Measurements from ENCODE around the gene GNB3.

Gene GNB3

DNA sequence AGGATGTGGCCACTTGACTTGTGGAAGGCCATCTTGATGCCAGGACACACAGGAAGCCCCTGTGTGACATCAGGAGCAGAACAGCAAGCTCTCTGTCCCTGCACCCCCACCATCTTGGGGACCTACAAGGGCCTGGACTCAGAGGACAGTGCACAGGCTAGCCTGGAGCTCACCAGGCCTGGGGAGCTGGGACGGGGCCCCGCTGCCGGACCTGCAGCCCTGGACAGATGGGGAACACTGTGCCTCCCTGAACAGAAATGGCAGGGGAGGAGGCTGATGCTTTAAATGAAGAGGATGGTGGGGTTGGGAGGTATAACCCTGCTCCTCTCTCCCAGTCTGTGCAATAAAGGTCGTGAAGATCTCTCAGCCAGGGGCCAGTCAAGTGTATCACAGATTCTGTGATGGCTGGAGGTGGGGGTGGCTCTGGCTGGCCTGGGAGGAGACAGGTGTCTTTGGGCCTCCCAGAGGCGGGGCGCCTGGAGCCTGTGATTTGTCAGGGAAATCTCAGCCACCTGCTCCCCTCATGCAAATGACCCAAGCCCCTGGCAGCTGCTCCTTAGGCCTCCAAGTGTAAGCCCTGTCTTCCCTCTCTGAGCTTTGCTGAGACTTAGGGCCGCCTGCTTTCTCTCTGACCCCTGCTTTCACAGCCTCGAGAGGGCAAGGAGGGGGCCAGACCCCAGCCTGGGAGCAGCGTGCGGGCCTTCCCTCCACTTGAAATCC, 1.1 kb upstream of the GNB3 start:
- DNase-seq, result no peak

DNA sequence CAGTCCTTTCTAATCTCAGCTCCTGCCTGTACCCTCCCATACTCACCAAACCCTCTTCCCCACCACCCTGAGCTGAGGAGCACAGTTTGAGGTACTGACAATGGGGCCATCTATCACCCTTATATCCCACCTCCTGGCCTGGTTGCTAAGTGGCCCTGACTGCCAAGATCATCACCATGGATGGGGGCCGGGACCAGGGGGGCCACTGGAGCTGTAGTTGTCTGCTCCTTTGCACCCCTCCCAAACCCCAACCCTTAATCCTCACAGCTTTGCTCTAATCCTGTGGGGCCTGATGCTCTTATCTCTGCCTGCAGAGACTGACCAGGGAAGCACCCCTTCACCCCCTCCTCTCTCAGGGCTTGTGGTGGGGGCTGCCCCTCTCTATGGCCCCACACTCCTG, 395 bp upstream of the GNB3 start:
- DNase-seq, result no peak

DNA sequence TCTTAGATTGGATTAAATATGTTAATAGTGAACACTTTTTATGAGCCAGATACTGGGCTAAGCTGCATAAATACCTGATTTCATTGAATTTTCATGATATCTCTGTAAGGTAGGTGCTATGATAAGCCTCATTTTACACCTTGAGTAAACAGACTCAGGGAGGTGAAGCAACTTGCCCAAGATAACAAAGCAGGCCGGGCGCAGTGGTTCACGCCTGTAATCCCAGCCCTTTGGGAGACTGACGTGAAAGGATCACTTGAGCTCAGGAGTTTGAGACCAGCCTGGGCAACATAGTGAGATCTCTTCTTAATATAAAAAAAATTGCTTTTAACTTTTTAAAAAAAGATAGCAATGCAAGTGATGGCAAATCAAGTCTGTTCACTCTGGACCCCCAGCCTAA, 1.4 kb downstream of the GNB3 start:
- no peak for DNase-seq

DNA sequence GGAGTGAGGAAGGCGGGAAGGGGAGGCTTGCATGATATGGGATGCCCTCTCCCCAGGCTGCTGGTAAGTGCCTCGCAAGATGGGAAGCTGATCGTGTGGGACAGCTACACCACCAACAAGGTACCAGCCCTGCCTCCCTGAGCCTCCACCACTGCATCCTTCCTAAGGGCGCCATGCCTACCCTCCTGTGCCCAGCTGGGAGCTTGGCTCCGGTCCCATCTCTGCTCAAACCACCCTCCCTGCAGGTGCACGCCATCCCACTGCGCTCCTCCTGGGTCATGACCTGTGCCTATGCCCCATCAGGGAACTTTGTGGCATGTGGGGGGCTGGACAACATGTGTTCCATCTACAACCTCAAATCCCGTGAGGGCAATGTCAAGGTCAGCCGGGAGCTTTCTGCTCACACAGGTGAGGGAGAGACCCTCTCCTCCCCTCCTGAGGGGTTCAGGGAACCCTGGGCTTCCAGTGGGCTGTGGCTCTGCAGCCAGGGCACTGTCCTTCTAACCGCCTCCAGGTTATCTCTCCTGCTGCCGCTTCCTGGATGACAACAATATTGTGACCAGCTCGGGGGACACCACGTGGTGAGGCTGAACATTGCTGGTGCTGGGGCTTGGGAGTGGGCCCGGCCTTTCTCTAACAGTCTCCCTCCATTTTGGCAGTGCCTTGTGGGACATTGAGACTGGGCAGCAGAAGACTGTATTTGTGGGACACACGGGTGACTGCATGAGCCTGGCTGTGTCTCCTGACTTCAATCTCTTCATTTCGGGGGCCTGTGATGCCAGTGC, 2.6 kb downstream of the GNB3 start:
- no peak for DNase-seq

DNA sequence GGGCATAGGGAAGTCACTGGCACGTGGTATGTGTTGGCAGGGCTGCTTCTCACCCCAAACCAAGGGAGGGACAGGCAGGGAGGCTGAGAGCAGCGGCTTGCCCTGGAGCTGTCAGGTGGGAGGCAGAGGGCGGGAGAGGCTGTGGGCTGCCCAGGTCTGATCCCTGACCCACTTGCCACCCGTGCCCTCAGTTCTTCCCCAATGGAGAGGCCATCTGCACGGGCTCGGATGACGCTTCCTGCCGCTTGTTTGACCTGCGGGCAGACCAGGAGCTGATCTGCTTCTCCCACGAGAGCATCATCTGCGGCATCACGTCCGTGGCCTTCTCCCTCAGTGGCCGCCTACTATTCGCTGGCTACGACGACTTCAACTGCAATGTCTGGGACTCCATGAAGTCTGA, 4.7 kb downstream of the GNB3 start:
- DNase-seq, result no peak

DNA sequence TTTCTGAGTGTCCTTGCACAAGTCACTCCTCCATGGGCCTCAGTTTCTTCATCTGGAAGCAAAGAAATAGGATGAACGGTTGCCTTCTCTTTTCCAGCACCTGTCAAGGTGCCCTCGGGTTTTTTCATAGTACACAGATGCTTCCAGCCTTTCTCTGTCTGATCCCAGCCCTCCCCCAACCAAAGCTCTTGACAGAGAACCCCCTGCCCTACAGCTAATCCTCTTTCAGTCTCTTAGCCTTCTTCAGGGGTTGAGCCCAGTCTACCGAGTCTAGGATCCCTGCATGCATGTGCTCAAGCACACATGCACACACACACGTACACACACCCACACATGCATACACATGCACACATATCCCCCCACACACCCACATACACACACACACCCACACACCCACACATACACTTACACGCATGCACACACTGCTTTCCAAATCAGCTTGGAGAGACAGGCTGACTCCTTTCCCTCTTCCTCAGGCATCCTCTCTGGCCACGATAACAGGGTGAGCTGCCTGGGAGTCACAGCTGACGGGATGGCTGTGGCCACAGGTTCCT, 5.7 kb downstream of the GNB3 start:
- DNase-seq, result no peak

DNA sequence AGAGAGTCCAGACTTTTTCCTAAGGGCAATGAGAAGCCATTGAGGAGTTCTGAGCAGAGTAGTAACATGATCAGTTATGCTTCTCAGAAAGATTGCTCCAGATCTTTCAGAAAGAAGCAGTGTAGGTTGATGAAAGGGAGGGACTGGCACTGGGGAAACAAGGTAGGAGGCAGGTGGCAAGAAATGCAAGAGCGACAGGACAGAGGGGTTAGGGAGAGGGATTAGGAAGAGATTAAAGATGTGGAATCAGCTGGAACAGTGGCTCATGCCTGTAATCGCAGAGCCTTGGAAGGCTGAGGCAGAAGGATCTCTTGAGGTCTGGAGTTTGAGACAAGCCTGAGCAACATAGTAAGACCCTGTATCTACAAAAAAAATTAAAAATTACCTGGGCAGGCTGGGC, 7.0 kb downstream of the GNB3 start:
- no peak for DNase-seq

DNA sequence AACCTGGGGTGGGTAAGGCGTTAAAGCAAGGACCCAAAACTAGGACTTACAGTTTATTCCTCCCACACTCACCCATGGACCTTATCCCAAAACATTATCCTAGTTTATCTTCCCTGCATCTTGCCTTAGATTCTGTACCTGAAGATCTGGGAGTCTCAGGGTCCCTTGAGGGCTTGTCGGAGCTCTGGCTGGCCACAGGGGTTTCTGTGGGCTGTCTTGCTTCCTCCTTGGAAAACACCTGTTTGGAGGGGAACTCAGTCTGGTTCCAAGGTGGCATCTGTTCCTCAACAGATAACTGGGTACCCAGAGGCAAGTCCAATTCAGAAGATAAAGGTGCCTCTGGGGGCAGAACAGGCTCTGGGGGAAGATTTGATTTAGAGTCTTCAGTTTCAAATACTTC, 8.7 kb downstream of the GNB3 start:
- no peak for DNase-seq

DNA sequence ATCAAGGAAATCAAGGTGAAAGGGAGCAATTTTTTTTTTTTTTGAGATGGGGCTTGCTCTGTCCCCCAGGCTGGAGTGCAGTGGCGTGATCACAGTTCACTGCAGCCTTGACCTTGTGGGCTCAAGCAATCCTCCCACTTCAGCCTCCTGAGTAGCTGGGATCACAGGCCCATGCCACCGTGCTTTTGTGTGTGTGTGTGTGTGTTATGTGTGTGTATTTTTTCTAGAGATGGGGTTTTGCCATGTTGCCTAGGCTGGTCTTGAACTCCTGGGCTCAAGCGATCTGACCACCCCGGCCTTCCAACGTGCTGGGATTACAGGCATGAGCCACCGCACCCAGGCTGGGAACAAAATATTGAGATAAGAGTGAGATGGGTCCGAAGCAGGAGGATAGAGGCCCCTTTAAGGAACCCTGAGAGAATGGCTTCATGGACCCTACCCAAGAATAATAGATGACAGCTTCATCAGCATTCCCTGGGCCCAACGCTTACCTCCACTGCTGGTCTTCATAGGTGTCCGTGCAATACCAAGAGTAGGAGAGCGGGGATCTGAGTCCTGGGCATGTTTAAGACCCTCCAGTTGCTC, 9.3 kb downstream of the GNB3 start:
- DNase-seq, result no peak

DNA sequence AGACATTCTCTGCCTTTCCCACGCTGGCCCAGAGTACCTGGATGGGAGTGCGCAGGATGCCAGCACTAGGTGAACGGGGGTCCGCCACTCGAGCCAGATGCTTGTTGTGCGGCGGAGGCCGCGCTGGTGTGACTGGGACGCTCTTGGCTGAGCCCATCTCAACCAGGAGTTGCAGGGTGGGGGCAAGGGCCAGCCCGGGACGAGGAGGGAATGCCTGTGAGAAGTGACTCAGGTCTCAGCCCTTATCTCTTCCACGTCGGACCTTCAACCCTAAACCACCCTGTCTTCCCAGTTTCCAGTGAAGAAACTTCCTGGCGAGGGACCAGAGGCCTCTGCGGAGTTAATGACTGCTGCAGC, 10.0 kb downstream of the GNB3 start:
- DNase-seq, result no peak

DNA sequence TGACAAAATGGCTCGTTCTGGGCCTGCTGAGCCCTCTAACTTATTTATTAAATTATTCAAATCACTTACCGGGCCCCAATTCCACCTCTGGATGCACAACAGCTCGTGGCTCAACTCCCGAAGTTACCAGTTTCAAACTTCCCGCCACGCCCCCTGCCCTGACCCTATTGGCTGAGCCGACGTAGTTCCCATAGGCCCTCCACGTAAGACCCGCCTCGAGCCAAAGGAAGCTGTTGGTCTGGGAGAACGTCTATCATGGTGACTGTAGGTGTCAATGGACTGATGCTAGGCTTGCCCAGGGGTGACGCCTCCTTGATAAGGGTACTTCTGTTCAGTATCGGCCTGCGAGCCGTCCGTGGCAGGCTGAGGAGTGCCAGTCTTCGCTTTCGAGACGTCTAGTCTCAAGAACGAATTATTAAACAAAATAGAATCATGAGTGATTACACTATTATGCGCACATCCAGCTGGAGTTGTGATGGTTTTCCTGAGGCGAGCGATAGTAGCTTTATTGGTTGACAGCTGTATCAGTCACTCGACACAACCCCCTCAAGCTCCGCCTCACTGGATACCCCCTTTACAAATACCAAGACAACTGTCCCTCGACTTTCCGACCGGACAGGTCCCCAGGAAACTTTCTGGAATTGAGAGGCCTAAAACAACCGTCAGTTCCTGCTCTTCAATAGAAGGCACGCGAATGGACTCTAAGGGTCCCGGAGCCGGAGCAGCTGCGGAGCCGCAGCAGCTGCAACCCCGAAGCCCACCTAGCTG, 10.6 kb downstream of the GNB3 start, which contains the start of gene CDCA3:
Gene CDCA3, minus strand, starts transcription at position 134 of the 768 bp plus-strand sequence. CDS start 334 bp downstream, outside the sequence.
- DNase-seq, result peak; percentile 97 to 99

DNA sequence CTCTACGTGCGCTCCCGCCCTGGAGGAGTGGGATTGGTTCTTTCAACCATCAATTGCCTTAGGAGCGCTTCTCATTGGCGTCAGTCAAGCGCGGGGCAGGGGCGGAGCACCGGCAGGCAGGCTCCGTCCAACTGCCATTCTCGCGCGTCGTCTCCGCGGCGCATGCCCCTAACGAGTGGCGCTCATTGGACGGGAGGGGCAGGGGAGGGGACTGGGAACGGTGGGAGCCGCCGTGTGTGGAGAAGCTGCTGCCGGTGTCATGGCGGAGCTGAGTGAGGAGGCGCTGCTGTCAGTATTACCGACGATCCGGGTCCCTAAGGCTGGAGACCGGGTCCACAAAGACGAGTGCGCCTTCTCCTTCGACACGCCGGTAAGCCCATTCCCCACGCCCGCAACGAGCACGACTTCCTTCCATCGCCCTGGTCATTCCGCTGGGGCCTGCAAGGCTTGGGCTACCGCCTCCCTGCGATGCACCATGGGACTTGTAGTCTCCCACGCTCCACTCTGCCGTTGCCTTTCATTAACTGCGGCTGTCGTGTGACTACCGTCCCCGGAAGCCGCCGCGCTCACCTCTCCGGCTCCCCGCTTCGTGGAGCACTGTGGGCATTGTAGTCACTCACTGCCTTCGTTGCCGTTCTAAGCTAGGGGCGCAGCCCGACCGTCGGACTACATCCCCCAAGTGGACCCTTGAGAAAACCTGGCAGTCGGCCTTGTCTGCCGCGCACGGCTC, 11.4 kb downstream of the GNB3 start, which contains the start of gene USP5:
Gene USP5, plus strand, starts transcription at position 230 of the 730 bp plus-strand sequence. Its CDS starts 30 bp downstream, at position 260.
- peak; percentile 99 to 100 for DNase-seq

DNA sequence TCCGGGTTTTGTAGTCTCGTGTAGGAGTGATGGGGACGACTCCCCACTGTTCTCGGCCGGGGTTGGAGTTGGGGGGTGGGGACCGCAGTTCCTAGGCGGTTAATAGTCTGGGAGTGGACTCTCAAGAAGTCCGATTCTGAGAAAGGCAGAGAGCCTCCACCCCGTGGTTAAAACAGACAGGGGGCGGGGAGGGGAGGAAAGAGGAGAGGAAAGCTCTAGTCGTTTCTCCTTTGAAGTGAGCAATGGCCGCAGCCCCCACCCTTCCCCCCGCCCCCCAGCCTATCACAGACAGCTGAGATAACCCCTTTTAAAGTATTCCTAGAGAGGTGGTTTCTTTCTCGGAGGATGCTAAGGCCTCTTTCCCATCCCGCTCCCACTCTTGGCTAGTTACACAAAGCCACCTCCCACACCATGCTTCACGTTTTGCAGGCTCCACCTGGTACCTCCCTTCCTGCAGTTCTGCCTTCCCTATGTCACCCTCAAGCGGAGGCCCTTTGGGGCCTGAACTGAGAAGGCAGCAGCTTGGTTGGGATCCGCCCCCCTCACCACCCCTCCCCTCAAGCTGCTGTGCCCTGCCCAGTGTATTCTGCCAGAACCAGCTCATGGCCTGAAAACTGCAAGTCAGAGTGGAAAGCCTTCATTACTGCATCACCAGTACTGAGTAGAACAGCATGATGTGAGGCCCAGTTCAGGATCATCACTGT, 12.1 kb downstream of the GNB3 start:
- peak; percentile 54 to 68 for DNase-seq

DNA sequence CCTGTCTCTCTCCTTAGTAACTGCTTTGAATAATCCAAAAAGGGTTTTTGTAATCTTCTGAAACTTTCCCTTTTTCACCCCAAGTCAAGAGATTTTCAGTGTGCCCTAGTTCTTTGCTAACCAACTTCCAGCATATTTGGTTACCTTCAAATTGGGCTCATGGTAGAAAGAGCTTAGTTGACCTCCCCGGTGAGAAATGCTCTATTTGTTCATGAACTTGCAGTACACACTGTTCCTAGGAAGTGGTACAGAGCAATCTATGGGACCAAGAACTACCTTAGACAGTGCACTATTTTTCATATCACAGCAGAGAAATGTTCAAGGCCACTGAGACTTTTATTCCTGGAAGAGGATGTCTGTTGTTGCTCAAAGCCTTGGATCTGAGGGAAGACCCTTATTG, 12.9 kb downstream of the GNB3 start:
- no peak for DNase-seq

DNA sequence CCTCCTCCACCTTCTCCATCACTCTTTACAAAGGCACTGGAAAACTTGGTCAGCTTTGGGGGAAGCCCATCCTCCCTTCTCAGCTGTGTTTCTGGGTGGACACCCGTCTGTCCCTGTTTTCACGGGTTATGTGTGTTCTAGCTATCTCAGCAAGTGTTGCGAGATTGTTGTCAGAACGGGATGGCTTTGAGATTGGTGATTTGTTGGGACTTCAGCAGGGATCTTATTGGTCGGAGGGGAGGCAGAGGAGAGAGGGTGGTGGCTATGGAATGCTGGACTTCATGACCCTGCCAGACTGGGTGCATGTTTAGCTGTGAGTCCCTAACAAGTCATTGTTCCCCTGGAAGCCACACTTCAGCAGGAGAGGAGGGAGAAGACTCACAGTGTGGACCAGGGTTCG, 13.3 kb downstream of the GNB3 start:
- no peak for DNase-seq

DNA sequence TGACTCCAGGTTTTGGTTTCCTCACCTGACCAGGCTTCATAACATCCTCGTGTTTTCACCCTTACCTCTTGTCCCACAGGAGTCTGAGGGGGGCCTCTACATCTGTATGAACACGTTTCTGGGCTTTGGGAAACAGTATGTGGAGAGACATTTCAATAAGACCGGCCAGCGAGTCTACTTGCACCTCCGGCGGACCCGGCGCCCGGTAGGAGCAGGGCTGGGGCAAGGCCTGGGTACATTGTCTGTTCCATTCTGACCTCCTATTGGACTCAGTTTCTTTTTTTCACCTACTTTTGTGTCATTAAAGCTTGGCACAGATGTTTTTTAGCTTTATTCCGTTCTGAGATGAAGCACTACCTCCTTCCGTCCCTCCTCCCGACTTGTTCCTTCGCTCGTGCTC, 14.6 kb downstream of the GNB3 start:
- no peak for DNase-seq

DNA sequence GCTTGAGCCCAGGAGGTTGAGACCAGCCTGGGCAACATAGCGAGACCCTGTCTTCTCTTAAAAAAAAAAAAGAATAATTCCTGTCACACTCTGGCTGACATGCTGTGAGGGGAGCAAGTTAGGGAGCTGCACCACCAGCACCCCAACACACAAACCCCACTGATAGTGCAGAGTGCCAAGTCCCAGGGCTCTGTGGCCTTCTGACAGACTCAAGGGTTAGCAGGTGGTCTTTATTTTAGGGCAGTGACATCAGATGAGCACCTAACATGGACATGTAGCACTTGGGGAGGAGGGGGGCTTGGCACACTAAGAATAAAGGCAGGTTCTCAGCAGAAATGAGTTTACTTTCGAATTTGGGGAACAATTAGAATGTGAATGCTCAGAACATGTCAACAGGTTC, 18.1 kb downstream of the GNB3 start:
- DNase-seq, result no peak

DNA sequence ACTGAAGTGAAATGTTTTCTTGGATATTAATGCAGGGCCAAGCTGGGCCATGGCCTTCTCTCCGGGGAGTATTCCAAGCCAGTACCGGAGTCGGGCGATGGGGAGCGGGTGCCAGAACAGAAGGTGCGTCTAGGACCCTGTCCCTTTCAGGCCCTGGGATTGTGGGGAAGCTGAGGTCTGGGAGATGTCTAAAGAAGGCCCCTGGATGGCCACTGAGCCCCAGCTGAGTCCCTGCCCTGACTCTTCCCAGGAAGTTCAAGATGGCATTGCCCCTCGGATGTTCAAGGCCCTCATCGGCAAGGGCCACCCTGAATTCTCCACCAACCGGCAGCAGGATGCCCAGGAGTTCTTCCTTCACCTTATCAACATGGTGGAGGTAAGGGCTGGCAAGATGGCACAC, 19.4 kb downstream of the GNB3 start:
- DNase-seq, result no peak

DNA sequence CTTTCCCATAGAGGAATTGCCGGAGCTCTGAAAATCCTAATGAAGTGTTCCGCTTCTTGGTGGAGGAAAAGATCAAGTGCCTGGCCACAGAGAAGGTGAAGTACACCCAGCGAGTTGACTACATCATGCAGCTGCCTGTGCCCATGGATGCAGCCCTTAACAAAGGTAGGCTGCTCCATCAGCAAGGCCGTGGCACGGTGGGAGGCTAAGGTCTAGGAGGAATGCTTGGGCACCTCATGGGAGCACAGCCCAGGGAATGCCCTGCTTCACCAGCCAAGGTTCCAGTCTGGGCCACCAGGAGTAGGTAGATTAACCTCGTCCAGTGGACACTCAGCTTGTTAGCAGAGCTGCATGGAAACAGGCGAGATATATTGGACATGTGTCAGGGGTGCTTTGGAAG, 20.2 kb downstream of the GNB3 start:
- no peak for DNase-seq

DNA sequence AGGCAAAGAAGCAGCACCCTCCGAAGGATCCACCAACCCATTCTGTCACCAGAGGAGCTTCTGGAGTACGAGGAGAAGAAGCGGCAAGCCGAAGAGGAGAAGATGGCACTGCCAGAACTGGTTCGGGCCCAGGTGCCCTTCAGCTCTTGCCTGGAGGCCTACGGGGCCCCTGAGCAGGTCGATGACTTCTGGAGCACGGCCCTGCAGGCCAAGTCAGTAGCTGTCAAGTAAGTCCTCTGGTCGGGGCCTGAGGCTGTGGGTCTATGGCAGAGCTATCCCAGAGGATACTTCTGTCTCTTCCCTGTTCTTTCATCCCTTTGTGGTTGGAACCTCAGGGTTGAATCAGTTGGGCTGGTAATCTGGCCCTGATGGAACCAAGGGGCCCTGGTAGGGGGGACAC, 20.7 kb downstream of the GNB3 start:
- DNase-seq, result no peak

DNA sequence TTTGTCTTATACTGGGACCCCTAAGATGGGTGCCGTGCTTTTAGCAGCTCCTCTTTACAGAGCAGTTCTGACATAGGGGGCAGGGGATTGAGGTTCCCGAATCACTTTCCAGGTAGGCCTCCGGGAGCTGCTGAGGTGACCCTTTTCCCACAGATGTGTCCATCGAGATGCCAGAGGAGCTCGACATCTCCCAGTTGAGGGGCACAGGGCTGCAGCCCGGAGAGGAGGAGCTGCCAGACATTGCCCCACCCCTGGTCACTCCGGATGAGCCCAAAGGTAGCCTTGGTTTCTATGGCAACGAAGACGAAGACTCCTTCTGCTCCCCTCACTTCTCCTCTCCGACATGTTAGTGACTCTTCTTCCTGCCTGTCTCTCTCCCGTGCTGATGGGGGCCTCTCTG, 22.3 kb downstream of the GNB3 start:
- no peak for DNase-seq
